Measurements from ENCODE around the gene FGFR4. TPM values are rescaled to one million over a fixed set of nuclear protein-coding genes. Genes with fewer than 3 reads are reported as not detected.

Gene FGFR4
- total RNA-seq, 4 donors from 2014 or later = 0.13 to 8.0 (median 1.1) TPM

- H3K4me3 ChIP-seq (ENCODE audit: low read depth, poor library complexity, severe bottlenecking) = peak within 1 kb of the TSS; percentile 54
- no peak for TF ChIP-seq CTCF (IDR thresholded peaks at IDR 0.05)
- TF ChIP-seq POLR2A (IDR thresholded peaks at IDR 0.05) = peak in 1 of 2 donors; percentile 5
- intact Hi-C loops (cut with DNase I; ENCODE audit: low total_unique reads) = no loop called here
- peak; percentile 87 to 96 for DNase-seq (ENCODE audit: low spot score in 2 of 2)
- WGBS, 2 donors = 1% methylated on average over 12 to 93 of the region's 93 CpGs
These were observed 46.6 kb downstream of the FGFR4 start, which contains the start of gene NSD1 for GRCh38 chr5:177133096-177133852. Gene NSD1 (plus strand): TSS chr5:177133773. CDS start chr5:177135104, 1,331 bp downstream.

DNA sequence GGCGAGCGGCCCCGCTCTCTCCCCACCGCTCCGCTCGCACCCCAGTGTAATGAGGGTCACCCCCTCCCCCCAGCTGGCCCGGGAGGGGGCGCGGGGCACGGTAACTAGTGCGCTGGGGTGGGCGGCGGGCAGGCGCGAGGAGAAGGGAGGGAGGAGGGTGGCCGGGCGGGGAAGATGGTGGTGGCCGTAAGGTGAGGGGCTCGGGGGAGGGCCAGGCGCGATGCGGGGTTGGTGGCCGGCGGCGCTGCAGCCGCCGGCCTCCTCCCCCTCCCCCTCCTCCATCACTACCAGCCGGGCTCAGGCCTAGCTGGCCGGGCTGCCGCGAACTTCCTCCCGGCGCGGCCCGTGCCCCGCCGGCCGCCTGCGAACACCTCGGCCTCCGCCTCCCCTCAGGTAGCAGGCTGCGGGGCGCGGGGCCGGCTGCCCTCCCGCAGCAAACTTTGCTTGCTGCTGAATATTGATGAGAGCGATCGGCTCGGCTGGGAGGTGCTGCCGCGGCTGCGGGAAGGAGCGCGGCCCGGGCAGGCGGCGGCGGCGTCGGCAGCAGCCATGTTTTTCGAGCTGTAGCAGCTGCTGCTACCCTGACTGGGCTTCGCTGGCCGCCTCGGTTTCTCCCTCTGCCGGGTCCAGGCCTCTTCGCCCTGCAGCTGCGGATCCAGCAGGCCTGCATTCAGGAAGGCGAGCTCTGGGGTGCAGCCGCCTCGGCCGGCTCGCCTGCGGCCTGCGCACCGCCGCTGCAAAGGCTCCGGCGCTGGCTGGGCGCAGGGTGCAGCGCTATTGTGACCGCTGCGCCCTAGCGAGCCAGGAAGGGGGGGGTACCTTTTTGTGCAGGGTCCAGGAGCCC lies 47.4 kb downstream of the FGFR4 start:
- 0 to 1% methylated on average over 19 to 51 of the region's 83 CpGs for WGBS, 2 donors
- DNase-seq (ENCODE audit: low spot score in 2 of 2) = no peak
- TF ChIP-seq POLR2A (IDR thresholded peaks at IDR 0.05) (no peak), CTCF (IDR thresholded peaks at IDR 0.05) (no peak)
- intact Hi-C loops (cut with DNase I; ENCODE audit: low total_unique reads) = no loop called here
- H3K4me3 ChIP-seq (ENCODE audit: low read depth, poor library complexity, severe bottlenecking) = peak overlapping the region; percentile 54

- intact Hi-C loops (cut with DNase I; ENCODE audit: low total_unique reads) = no loop called here
- no peak for DNase-seq (ENCODE audit: low spot score in 2 of 2)
- 11 to 15% methylated on average over 11 to 13 of the region's 13 CpGs for WGBS, 2 donors
- TF ChIP-seq CTCF (IDR thresholded peaks at IDR 0.05) (no peak), POLR2A (IDR thresholded peaks at IDR 0.05) (no peak)
- H3K4me3 ChIP-seq (ENCODE audit: low read depth, poor library complexity, severe bottlenecking) = peak overlapping the region; percentile 54
These were observed 48.0 kb downstream of the FGFR4 start for GRCh38 chr5:177134697-177135225.

DNA sequence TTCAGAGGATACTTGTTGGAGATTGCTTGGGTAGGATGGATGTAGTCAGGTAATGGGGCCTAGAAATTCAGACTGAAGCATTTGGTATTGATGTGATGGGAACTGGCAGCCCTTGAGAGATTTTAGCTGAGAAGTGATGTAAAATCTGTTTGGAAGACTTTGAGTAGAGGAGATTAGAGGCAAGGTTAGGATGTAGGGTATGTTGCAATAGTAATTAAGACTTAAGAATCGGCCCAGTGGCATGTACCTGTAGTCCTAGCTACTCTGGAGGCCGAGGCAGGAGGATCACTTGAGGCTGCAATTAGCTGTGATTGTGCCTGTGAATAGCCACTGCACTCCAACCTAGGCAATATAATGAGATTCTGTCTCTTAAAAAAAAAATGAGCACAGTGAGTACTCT lies 53.6 kb downstream of the FGFR4 start:
- intact Hi-C loops (cut with DNase I; ENCODE audit: low total_unique reads) = no loop called here
- no peak for DNase-seq (ENCODE audit: low spot score in 2 of 2)
- TF ChIP-seq CTCF (IDR thresholded peaks at IDR 0.05) (no peak), POLR2A (IDR thresholded peaks at IDR 0.05) (no peak)
- 82 to 86% methylated on average over 2 of the region's 2 CpGs for WGBS, 2 donors
- no peak overlapping the region for H3K4me3 ChIP-seq (ENCODE audit: low read depth, poor library complexity, severe bottlenecking)

DNA sequence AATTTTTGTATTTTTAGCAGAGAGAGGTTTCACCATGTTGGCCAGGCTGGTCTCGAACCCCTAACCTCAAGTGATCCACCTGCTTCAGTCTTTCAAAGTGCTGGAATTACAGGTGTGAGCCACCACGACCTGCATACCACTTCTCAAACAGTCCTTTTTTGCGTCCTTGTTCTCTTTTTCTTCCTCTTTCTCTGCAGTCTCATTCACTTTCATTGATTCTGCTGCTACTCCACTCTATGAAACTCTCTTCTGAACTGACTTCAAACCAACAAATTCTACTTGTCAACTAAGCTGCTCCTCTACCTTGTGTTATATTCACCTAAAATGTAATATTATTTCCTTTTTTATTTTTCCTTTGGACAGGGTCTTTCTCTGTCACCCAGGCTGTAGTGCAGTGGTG lies 54.8 kb downstream of the FGFR4 start:
- H3K4me3 ChIP-seq (ENCODE audit: low read depth, poor library complexity, severe bottlenecking) = no peak overlapping the region
- WGBS, 2 donors = 82 to 88% methylated on average over 3 of the region's 3 CpGs
- DNase-seq (ENCODE audit: low spot score in 2 of 2) = no peak
- intact Hi-C loops (cut with DNase I; ENCODE audit: low total_unique reads) = no loop called here
- no peak for TF ChIP-seq CTCF (IDR thresholded peaks at IDR 0.05)
- TF ChIP-seq POLR2A (IDR thresholded peaks at IDR 0.05) = no peak

Measured in lower leg skin (tissue), 4 donors.